Measurements from ENCODE around the gene ZNF260.
A peak's percentile ranks its signal among the peaks of the same experiment; 100 is the strongest.

Gene ZNF260

GRCh38 chr19:36573895-36574720 lies 46.0 kb upstream of the ZNF260 start:
- no peak for DNase-seq (ENCODE audit: low spot score)

GRCh38 chr19:36573020-36573894 lies 45.2 kb upstream of the ZNF260 start, which contains the start of gene ZNF529:
Gene ZNF529 (minus strand): TSS chr19:36573292. CDS start chr19:36572346, 946 bp downstream.
- Histone ChIP-seq H3K4me3 (ENCODE audit: low read length in 2 of 2) (peak within 1 kb of the TSS; percentile 71 to 99), H3K4me1 (ENCODE audit: control insufficient read depth in 2 of 2, insufficient read depth in 1 of 2, low read depth in 1 of 2, low read length in 2 of 2) (peaks cover 3 to 6% of the 10 kb centered on the region in 2 donors), H2AFZ (ENCODE audit: low read length) (peak within 1 kb of the TSS; percentile 96), H3K23ac (ENCODE audit: low read depth, low read length, poor library complexity) (peak within 1 kb of the TSS; percentile 32), H3K27me3 (ENCODE audit: control insufficient read depth in 3 of 3, insufficient read depth in 3 of 3, low read depth in 1 of 3, low read length in 3 of 3) (no peaks in the 10 kb centered on the region), H3K14ac (ENCODE audit: low read length) (peak within 1 kb of the TSS; percentile 71), H3K4ac (ENCODE audit: low read length) (no peak within 1 kb of the TSS), H3K27ac (replicated peaks; ENCODE audit: low read length) (peak within 1 kb of the TSS; percentile 64), H3K79me1 (ENCODE audit: low read depth, low read length) (peaks cover 4% of the 10 kb centered on the region), H2BK5ac (ENCODE audit: low read length) (peak within 1 kb of the TSS; percentile 93), H2AK5ac (ENCODE audit: low read depth, low read length) (peak within 1 kb of the TSS; percentile 81), H2BK15ac (ENCODE audit: low read length) (no peak within 1 kb of the TSS), H3K18ac (ENCODE audit: low read length) (peak within 1 kb of the TSS; percentile 95), H3K9ac (ENCODE audit: low read depth, low read length, poor library complexity) (peak within 1 kb of the TSS; percentile 96), H3K4me2 (ENCODE audit: insufficient read depth, low read length, poor library complexity, severe bottlenecking) (peak within 1 kb of the TSS; percentile 80), H3K9me3 (replicated peaks in 1 of 2; ENCODE audit: control insufficient read depth in 2 of 2, insufficient read depth in 1 of 2, low read depth in 1 of 2, low read length in 2 of 2) (peaks cover 0 to 60% of the 10 kb centered on the region in 2 donors), H2BK120ac (ENCODE audit: low read depth, low read length) (no peak within 1 kb of the TSS), H4K8ac (ENCODE audit: low read depth, low read length) (no peak within 1 kb of the TSS), H2BK12ac (ENCODE audit: low read length) (no peak within 1 kb of the TSS), H3K36me3 (replicated peaks in 1 of 2; ENCODE audit: control insufficient read depth in 2 of 2, insufficient read depth in 2 of 2, low read length in 2 of 2) (peaks cover 10 to 63% of the 10 kb centered on the region in 2 donors), H4K91ac (ENCODE audit: low read depth, low read length, poor library complexity) (no peak within 1 kb of the TSS)
- DNase-seq (ENCODE audit: low spot score), result peak; percentile 94
- no CpG with 5 or more reads among the region's 66 CpGs for WGBS, 2 donors (ENCODE audit: extremely low coverage in 2 of 2, insufficient read length in 2 of 2, insufficient replicate concordance in 1 of 2)

More at GRCh38 chr19:36573895-36574720, 46.0 kb upstream of the ZNF260 start:
- Histone ChIP-seq H2BK5ac (ENCODE audit: low read length) (peak overlapping the region; percentile 93), H2AFZ (ENCODE audit: low read length) (peak overlapping the region; percentile 96), H4K8ac (ENCODE audit: low read depth, low read length) (no peak overlapping the region), H3K36me3 (replicated peaks in 1 of 2; ENCODE audit: control insufficient read depth in 2 of 2, insufficient read depth in 2 of 2, low read length in 2 of 2) (peaks cover 11 to 64% of the 10 kb centered on the region in 2 donors), H3K9me3 (replicated peaks in 1 of 2; ENCODE audit: control insufficient read depth in 2 of 2, insufficient read depth in 1 of 2, low read depth in 1 of 2, low read length in 2 of 2) (peaks cover 0 to 62% of the 10 kb centered on the region in 2 donors), H3K79me1 (ENCODE audit: low read depth, low read length) (peaks cover 4% of the 10 kb centered on the region), H3K4me2 (ENCODE audit: insufficient read depth, low read length, poor library complexity, severe bottlenecking) (peak overlapping the region; percentile 80), H3K9ac (ENCODE audit: low read depth, low read length, poor library complexity) (peak overlapping the region; percentile 86), H4K91ac (ENCODE audit: low read depth, low read length, poor library complexity) (no peak overlapping the region), H3K4ac (ENCODE audit: low read length) (no peak overlapping the region), H3K27me3 (ENCODE audit: control insufficient read depth in 3 of 3, insufficient read depth in 3 of 3, low read depth in 1 of 3, low read length in 3 of 3) (no peaks in the 10 kb centered on the region), H2BK120ac (ENCODE audit: low read depth, low read length) (no peak overlapping the region), H3K23ac (ENCODE audit: low read depth, low read length, poor library complexity) (peak overlapping the region; percentile 32), H3K18ac (ENCODE audit: low read length) (peak overlapping the region; percentile 95), H3K14ac (ENCODE audit: low read length) (peak overlapping the region; percentile 71), H3K4me3 (ENCODE audit: low read length in 2 of 2) (peak overlapping the region; percentile 71 to 99), H3K27ac (replicated peaks; ENCODE audit: low read length) (peak overlapping the region; percentile 49), H2BK15ac (ENCODE audit: low read length) (no peak overlapping the region), H2AK5ac (ENCODE audit: low read depth, low read length) (peak overlapping the region; percentile 81), H3K4me1 (ENCODE audit: control insufficient read depth in 2 of 2, insufficient read depth in 1 of 2, low read depth in 1 of 2, low read length in 2 of 2) (peaks cover 3 to 6% of the 10 kb centered on the region in 2 donors), H2BK12ac (ENCODE audit: low read length) (no peak overlapping the region)
- no CpG with 5 or more reads among the region's 18 CpGs for WGBS, 2 donors (ENCODE audit: extremely low coverage in 2 of 2, insufficient read length in 2 of 2, insufficient replicate concordance in 1 of 2)

GRCh38 chr19:36572593-36573019 lies 44.5 kb upstream of the ZNF260 start:
- H3K18ac ChIP-seq (ENCODE audit: low read length), result peak overlapping the region; percentile 86

More at GRCh38 chr19:36572593-36573019, 44.5 kb upstream of the ZNF260 start:
- Histone ChIP-seq H2AFZ (ENCODE audit: low read length) (peak overlapping the region; percentile 96), H2BK120ac (ENCODE audit: low read depth, low read length) (no peak overlapping the region), H2BK12ac (ENCODE audit: low read length) (no peak overlapping the region), H4K8ac (ENCODE audit: low read depth, low read length) (no peak overlapping the region), H3K23ac (ENCODE audit: low read depth, low read length, poor library complexity) (peak overlapping the region; percentile 32), H3K27ac (replicated peaks; ENCODE audit: low read length) (no peak overlapping the region), H2BK5ac (ENCODE audit: low read length) (no peak overlapping the region), H3K27me3 (ENCODE audit: control insufficient read depth in 3 of 3, insufficient read depth in 3 of 3, low read depth in 1 of 3, low read length in 3 of 3) (no peaks in the 10 kb centered on the region), H3K14ac (ENCODE audit: low read length) (no peak overlapping the region), H3K4me1 (ENCODE audit: control insufficient read depth in 2 of 2, insufficient read depth in 1 of 2, low read depth in 1 of 2, low read length in 2 of 2) (peaks cover 3 to 6% of the 10 kb centered on the region in 2 donors), H3K4me2 (ENCODE audit: insufficient read depth, low read length, poor library complexity, severe bottlenecking) (peak overlapping the region; percentile 45), H2AK5ac (ENCODE audit: low read depth, low read length) (no peak overlapping the region), H4K91ac (ENCODE audit: low read depth, low read length, poor library complexity) (no peak overlapping the region), H3K4ac (ENCODE audit: low read length) (no peak overlapping the region), H3K79me1 (ENCODE audit: low read depth, low read length) (peaks cover 4% of the 10 kb centered on the region), H3K9ac (ENCODE audit: low read depth, low read length, poor library complexity) (peak overlapping the region; percentile 96), H2BK15ac (ENCODE audit: low read length) (no peak overlapping the region), H3K9me3 (replicated peaks in 1 of 2; ENCODE audit: control insufficient read depth in 2 of 2, insufficient read depth in 1 of 2, low read depth in 1 of 2, low read length in 2 of 2) (peaks cover 0 to 63% of the 10 kb centered on the region in 2 donors), H3K4me3 (ENCODE audit: low read length in 2 of 2) (peak overlapping the region; percentile 71 to 99), H3K36me3 (replicated peaks in 1 of 2; ENCODE audit: control insufficient read depth in 2 of 2, insufficient read depth in 2 of 2, low read length in 2 of 2) (peaks cover 9 to 65% of the 10 kb centered on the region in 2 donors)
- no CpG with 5 or more reads among the region's 11 CpGs for WGBS, 2 donors (ENCODE audit: extremely low coverage in 2 of 2, insufficient read length in 2 of 2, insufficient replicate concordance in 1 of 2)
- DNase-seq (ENCODE audit: low spot score), result no peak
